ENCODE data around the gene SH2B3. TPM values are rescaled to one million over a fixed set of nuclear protein-coding genes. Genes with fewer than 3 reads are reported as not detected.
A peak's percentile ranks its signal among the peaks of the same experiment; 100 is the strongest.

Gene SH2B3
- total and polyA plus RNA-seq, 2 experiments from 2014 or later = 8.1 to 59.3 TPM

DNA sequence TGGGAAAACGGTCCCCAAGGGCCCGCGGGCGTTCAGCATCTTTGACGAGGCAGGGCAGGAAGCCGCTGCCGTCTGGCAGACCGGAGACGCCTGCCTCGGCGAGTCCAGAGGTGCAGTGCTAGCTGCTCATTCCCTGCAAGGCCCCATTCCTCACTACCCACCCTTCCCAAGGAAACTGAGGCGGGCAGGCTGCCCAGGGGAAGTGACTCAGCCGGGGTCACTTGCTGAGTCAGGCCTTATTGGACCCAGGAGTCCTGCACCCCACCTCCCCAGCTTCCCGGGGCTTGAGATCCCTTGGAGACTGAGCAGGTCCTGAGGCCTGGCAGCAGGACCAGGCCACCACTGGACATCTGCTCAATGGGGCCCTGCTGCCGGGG is 3.7 kb downstream of the SH2B3 start:
- Histone ChIP-seq H3K36me3 (ENCODE audit: insufficient read depth) (no peaks in the 10 kb centered on the region), H3K27ac (ENCODE audit: low read depth) (no peak overlapping the region), H3K79me2 (replicated peaks; ENCODE audit: insufficient read depth) (peaks cover 85% of the 10 kb centered on the region), H3K4me1 (ENCODE audit: insufficient read depth) (peaks cover 74% of the 10 kb centered on the region), H3K4me3 (no peak overlapping the region), H4K20me1 (replicated peaks; ENCODE audit: insufficient read depth) (peaks cover 35% of the 10 kb centered on the region), H3F3A (replicated peaks; ENCODE audit: low read depth) (peaks cover 12% of the 10 kb centered on the region; the same call in 1 of the 2 replicates), H3K9me2 (ENCODE audit: insufficient read depth) (no peaks in the 10 kb centered on the region), H2AFZ (no peak overlapping the region), H3K4me2 (peak overlapping the region; percentile 55; the same call in 1 of the 2 replicates), H3K27me3 (ENCODE audit: insufficient read depth) (no peaks in the 10 kb centered on the region)
- no peaks in the 10 kb centered on the region for H3K9me3 Mint-ChIP-seq
- no peak overlapping the region for H3K4me3 Mint-ChIP-seq
- no peak for ATAC-seq
- H3K27ac Mint-ChIP-seq = peak overlapping the region; percentile 50; the same call in 1 of the 2 replicates
- no peak for TF ChIP-seq ZNF331 (CRISPR knock-in tag; IDR thresholded peaks at IDR 0.05; ENCODE audit: low read depth)
- TF ChIP-seq JUNB (IDR thresholded peaks at IDR 0.05; ENCODE audit: unreplicated experiment) = no peak
- TF ChIP-seq ZNF114 (CRISPR knock-in tag; IDR thresholded peaks at IDR 0.05) = no peak
- H3K27me3 Mint-ChIP-seq (ENCODE audit: insufficient read depth, low read depth, poor library complexity) = peaks cover 24% of the 10 kb centered on the region
- no peak for DNase-seq (ENCODE audit: low spot score)
- H3K36me3 Mint-ChIP-seq (ENCODE audit: low read depth) = no peaks in the 10 kb centered on the region; the same call in 2 of the 3 replicates
- peaks cover 66% of the 10 kb centered on the region for H3K4me1 Mint-ChIP-seq

- Histone ChIP-seq H3K4me1 (ENCODE audit: insufficient read depth) (peaks cover 71% of the 10 kb centered on the region), H3K79me2 (replicated peaks; ENCODE audit: insufficient read depth) (peaks cover 90% of the 10 kb centered on the region), H3K27me3 (ENCODE audit: insufficient read depth) (no peaks in the 10 kb centered on the region), H3K4me2 (peak overlapping the region; percentile 55; the same call in 1 of the 2 replicates), H4K20me1 (replicated peaks; ENCODE audit: insufficient read depth) (peaks cover 38% of the 10 kb centered on the region), H3K9me2 (ENCODE audit: insufficient read depth) (no peaks in the 10 kb centered on the region), H3K27ac (ENCODE audit: low read depth) (no peak overlapping the region), H3K4me3 (no peak overlapping the region), H3F3A (replicated peaks; ENCODE audit: low read depth) (0 out of 2 replicates have a peak, but pooled peaks cover 11% of the 10 kb centered on the region), H2AFZ (no peak overlapping the region), H3K36me3 (ENCODE audit: insufficient read depth) (no peaks in the 10 kb centered on the region)
- Mint-ChIP-seq H3K9me3 (no peaks in the 10 kb centered on the region), H3K4me3 (no peak overlapping the region), H3K4me1 (peaks cover 68% of the 10 kb centered on the region), H3K27me3 (ENCODE audit: insufficient read depth, low read depth, poor library complexity) (peaks cover 22% of the 10 kb centered on the region), H3K36me3 (ENCODE audit: low read depth) (peaks cover 2% of the 10 kb centered on the region), H3K27ac (peak overlapping the region; percentile 70; the same call in 1 of the 2 replicates)
- DNase-seq (ENCODE audit: low spot score) (no peak), ATAC-seq (no peak)
- no peak for TF ChIP-seq JUNB (IDR thresholded peaks at IDR 0.05; ENCODE audit: unreplicated experiment)
- TF ChIP-seq POLR2AphosphoS5 (IDR thresholded peaks at IDR 0.05; ENCODE audit: low read depth) = no peak
- no peak for TF ChIP-seq NANOG (IDR thresholded peaks at IDR 0.05; ENCODE audit: borderline replicate concordance)
- TF ChIP-seq EZH2phosphoT487 (IDR thresholded peaks at IDR 0.05; ENCODE audit: unreplicated experiment) = no peak
Observed at GRCh38 chr12:111409780-111410430, 4.2 kb downstream of the SH2B3 start.

DNA sequence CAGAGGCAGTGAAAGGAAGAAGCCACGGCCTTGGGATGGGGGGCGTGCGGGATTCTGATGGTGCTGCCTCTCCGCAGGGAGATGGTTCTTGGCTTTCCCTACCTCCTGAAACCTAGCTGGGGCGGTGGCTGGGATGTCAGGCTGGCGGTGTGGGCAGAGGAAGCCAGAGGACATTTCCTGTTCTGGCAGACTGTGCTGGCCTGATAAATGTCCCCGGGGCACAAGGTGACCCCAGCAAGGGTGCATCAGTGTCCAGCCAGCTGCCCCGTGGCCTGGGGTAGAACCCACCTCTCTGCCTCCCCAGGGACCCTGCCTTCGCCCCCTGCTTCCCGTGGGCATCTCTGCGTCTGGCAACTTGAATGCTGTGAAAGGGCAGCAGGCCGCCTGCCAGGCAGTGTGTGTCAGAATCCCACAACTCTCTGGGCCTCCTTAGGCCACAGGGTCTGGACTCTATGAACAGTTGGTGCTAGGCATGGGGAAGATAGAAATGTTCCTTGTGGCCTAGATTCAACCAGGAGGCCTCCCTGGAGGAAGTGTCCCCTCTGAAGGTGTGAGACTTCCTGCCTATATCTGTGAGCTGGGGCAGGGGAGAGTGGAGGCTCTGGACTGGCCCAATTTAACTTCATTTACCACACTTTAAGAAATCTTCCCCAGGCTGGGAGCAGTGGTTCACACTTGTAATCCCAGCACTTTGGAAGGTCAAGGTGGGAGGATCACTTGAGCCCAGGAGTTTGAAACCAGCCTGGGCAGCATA is 4.9 kb downstream of the SH2B3 start:
- H3K4me1 ChIP-seq (ENCODE audit: insufficient read depth) = peaks cover 71% of the 10 kb centered on the region
- TF ChIP-seq NANOG (IDR thresholded peaks at IDR 0.05; ENCODE audit: borderline replicate concordance) (no peak), STAT1 (IDR thresholded peaks at IDR 0.05; ENCODE audit: unreplicated experiment) (no peak), ETS1 (IDR thresholded peaks at IDR 0.05) (no peak), POLR2AphosphoS5 (IDR thresholded peaks at IDR 0.05; ENCODE audit: low read depth) (no peak), JUNB (IDR thresholded peaks at IDR 0.05; ENCODE audit: unreplicated experiment) (no peak), ZNF331 (CRISPR knock-in tag; IDR thresholded peaks at IDR 0.05; ENCODE audit: low read depth) (no peak), REST (IDR thresholded peaks at IDR 0.05; ENCODE audit: unreplicated experiment) (no peak), EZH2 (IDR thresholded peaks at IDR 0.05; ENCODE audit: low read depth, unreplicated experiment) (no peak)
- TF ChIP-seq, protein P1, sequence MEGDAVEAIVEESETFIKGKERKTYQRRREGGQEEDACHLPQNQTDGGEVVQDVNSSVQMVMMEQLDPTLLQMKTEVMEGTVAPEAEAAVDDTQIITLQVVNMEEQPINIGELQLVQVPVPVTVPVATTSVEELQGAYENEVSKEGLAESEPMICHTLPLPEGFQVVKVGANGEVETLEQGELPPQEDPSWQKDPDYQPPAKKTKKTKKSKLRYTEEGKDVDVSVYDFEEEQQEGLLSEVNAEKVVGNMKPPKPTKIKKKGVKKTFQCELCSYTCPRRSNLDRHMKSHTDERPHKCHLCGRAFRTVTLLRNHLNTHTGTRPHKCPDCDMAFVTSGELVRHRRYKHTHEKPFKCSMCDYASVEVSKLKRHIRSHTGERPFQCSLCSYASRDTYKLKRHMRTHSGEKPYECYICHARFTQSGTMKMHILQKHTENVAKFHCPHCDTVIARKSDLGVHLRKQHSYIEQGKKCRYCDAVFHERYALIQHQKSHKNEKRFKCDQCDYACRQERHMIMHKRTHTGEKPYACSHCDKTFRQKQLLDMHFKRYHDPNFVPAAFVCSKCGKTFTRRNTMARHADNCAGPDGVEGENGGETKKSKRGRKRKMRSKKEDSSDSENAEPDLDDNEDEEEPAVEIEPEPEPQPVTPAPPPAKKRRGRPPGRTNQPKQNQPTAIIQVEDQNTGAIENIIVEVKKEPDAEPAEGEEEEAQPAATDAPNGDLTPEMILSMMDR (conservative IDR thresholded peaks at IDR 0.05; ENCODE audit: low read depth in 2 of 2) = no peak

More for the DNA sequence above, 4.9 kb downstream of the SH2B3 start:
- Histone ChIP-seq H4K20me1 (replicated peaks; ENCODE audit: insufficient read depth) (peaks cover 42% of the 10 kb centered on the region), H3K9me2 (ENCODE audit: insufficient read depth) (no peaks in the 10 kb centered on the region), H3K36me3 (ENCODE audit: insufficient read depth) (no peaks in the 10 kb centered on the region), H3K27ac (ENCODE audit: low read depth) (peak overlapping the region; percentile 90), H2AFZ (no peak overlapping the region), H3K4me2 (peak overlapping the region; percentile 55; the same call in 1 of the 2 replicates), H3K4me3 (no peak overlapping the region), H3K27me3 (ENCODE audit: insufficient read depth) (no peaks in the 10 kb centered on the region), H3F3A (replicated peaks; ENCODE audit: low read depth) (0 out of 2 replicates have a peak, but pooled peaks cover 11% of the 10 kb centered on the region), H3K79me2 (replicated peaks; ENCODE audit: insufficient read depth) (peaks cover 97% of the 10 kb centered on the region)
- no peak overlapping the region for H3K27ac Mint-ChIP-seq
- peaks cover 23% of the 10 kb centered on the region for H3K27me3 Mint-ChIP-seq (ENCODE audit: insufficient read depth, low read depth, poor library complexity)
- peaks cover 6% of the 10 kb centered on the region for H3K36me3 Mint-ChIP-seq (ENCODE audit: low read depth)
- no peaks in the 10 kb centered on the region for H3K9me3 Mint-ChIP-seq
- DNase-seq (ENCODE audit: low spot score) = no peak
- no peak overlapping the region for H3K4me3 Mint-ChIP-seq
- H3K4me1 Mint-ChIP-seq = peaks cover 71% of the 10 kb centered on the region
- no peak for ATAC-seq

All from GM23338 (cell line).